Panc1 (cell line): ENCODE data around the gene PILRA.

Experiments
- POLR2AphosphoS5 ChIP-seq: IDR thresholded peaks from 2 replicates; pipeline ENCODE4 v1.6.1; 2012; ENCODE audit warnings: mild to moderate bottlenecking, low read depth, low read length, moderate library complexity
- TF ChIP-seq, protein P1 (sequence below): fragments of 450-650 bp; IDR thresholded peaks from 2 replicates; pipeline ENCODE4 v1.5.1; 2017; ENCODE audit warnings: mild to moderate bottlenecking
- TF ChIP-seq, protein P2 (sequence below), 2 experiments: IDR thresholded peaks; 2 replicates each; pipeline ENCODE4 v1.6.1; 2011 to 2012; ENCODE audit warnings: low read depth in 2 of 2, control low read depth in 1 of 2, low read length in 1 of 2, mild to moderate bottlenecking in 1 of 2, moderate library complexity in 1 of 2; ENCODE audit not compliant: insufficient read depth in 1 of 2

DNA sequence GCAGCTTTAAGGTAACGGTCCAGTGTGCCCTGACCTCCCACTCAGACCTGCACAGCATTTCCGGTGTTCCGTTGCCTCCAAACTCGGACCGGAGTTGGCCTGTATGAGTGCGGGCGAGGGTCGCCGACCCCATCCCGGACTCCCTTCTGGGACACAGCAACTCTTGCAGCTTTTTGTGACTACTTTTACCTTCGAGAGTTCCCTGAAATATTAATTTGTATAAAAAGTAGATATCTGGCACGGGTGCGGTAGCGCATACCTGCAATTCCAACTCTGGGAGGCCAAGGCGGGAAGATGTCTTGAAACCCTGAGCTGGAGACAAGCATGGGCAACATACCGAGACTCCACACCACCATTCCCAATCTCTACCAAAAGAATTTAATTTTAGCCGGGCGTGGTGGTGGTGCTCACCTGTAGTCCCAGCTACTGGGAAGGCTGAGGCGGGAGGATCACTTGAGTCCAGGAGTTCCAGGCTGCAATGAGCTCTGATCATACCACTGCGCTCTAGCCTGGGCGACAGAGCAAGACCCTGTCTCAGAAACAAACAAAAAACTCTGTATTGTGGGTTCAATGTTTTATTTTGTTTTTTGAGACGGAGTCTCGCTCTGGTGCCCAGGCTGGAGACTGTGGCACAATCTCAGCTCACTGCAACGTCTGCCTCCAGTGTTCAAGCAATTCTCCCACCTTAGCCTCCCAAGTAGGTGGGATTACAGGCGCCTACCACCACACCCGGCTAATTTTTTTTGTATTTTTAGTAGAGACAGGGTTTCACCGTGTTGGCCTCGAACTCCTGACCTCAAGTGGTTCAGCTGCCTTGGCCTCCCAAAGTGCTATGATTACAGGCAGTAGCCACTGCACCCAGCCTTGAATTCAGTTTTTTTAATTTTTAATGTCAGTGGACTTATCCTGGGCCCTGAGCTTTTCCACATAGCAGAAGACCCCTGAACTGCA, 64.1 kb downstream of the PILRA start:
- TF ChIP-seq, protein P1, sequence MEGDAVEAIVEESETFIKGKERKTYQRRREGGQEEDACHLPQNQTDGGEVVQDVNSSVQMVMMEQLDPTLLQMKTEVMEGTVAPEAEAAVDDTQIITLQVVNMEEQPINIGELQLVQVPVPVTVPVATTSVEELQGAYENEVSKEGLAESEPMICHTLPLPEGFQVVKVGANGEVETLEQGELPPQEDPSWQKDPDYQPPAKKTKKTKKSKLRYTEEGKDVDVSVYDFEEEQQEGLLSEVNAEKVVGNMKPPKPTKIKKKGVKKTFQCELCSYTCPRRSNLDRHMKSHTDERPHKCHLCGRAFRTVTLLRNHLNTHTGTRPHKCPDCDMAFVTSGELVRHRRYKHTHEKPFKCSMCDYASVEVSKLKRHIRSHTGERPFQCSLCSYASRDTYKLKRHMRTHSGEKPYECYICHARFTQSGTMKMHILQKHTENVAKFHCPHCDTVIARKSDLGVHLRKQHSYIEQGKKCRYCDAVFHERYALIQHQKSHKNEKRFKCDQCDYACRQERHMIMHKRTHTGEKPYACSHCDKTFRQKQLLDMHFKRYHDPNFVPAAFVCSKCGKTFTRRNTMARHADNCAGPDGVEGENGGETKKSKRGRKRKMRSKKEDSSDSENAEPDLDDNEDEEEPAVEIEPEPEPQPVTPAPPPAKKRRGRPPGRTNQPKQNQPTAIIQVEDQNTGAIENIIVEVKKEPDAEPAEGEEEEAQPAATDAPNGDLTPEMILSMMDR, result no peak
- TF ChIP-seq, protein P2, sequence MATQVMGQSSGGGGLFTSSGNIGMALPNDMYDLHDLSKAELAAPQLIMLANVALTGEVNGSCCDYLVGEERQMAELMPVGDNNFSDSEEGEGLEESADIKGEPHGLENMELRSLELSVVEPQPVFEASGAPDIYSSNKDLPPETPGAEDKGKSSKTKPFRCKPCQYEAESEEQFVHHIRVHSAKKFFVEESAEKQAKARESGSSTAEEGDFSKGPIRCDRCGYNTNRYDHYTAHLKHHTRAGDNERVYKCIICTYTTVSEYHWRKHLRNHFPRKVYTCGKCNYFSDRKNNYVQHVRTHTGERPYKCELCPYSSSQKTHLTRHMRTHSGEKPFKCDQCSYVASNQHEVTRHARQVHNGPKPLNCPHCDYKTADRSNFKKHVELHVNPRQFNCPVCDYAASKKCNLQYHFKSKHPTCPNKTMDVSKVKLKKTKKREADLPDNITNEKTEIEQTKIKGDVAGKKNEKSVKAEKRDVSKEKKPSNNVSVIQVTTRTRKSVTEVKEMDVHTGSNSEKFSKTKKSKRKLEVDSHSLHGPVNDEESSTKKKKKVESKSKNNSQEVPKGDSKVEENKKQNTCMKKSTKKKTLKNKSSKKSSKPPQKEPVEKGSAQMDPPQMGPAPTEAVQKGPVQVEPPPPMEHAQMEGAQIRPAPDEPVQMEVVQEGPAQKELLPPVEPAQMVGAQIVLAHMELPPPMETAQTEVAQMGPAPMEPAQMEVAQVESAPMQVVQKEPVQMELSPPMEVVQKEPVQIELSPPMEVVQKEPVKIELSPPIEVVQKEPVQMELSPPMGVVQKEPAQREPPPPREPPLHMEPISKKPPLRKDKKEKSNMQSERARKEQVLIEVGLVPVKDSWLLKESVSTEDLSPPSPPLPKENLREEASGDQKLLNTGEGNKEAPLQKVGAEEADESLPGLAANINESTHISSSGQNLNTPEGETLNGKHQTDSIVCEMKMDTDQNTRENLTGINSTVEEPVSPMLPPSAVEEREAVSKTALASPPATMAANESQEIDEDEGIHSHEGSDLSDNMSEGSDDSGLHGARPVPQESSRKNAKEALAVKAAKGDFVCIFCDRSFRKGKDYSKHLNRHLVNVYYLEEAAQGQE (IDR thresholded peaks at IDR 0.05; ENCODE audit: insufficient read depth in 1 of 2, low read depth in 2 of 2, low read length in 1 of 2), result no peak
- no peak for TF ChIP-seq POLR2AphosphoS5
